Fibroblast of lung (primary cell): ENCODE data around the gene INO80E.

Source experiments
- EZH2 ChIP-seq: IDR thresholded peaks from 2 replicates; pipeline ENCODE4 v1.5.1; 2012; ENCODE audit warnings: low read length, control low read depth, mild to moderate bottlenecking; ENCODE audit errors: missing control alignments
- TF ChIP-seq, protein P1 (sequence below), 2 donors: IDR thresholded peaks in 1 of 2; conservative IDR thresholded peaks in 1 of 2; 1 replicate in 1 of 2; 2 replicates in 1 of 2; pipeline ENCODE4 v1.5.1; 2011 to 2012; ENCODE audit warnings: low read length in 2 of 2, control low read depth in 1 of 2, inconsistent platforms in 1 of 2, low read depth in 1 of 2, mild to moderate bottlenecking in 1 of 2

DNA sequence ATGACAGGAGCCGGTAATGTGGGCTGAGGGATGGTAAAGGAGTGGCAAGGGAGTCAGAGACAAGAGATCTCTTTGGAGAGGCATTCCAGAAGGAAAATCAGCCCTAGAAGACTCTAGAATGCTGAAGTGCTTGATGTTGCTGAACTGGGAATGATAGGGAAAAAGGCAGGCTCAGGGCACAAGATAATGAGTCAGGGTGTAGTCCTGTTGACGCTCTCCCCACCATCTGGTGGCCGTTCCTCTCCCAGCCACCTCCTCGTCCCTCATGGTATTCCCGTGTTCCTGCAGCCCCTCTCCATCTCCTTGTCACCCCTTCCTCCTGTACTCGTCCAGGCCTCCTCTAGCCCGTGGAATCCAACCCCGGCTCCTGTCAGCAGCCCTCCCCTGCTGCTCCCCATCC lies 58.4 kb downstream of the INO80E start:
- TF ChIP-seq, protein P1, sequence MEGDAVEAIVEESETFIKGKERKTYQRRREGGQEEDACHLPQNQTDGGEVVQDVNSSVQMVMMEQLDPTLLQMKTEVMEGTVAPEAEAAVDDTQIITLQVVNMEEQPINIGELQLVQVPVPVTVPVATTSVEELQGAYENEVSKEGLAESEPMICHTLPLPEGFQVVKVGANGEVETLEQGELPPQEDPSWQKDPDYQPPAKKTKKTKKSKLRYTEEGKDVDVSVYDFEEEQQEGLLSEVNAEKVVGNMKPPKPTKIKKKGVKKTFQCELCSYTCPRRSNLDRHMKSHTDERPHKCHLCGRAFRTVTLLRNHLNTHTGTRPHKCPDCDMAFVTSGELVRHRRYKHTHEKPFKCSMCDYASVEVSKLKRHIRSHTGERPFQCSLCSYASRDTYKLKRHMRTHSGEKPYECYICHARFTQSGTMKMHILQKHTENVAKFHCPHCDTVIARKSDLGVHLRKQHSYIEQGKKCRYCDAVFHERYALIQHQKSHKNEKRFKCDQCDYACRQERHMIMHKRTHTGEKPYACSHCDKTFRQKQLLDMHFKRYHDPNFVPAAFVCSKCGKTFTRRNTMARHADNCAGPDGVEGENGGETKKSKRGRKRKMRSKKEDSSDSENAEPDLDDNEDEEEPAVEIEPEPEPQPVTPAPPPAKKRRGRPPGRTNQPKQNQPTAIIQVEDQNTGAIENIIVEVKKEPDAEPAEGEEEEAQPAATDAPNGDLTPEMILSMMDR (conservative IDR thresholded peaks at IDR 0.05 in 1 of 2, IDR thresholded peaks at IDR 0.05 in 1 of 2; ENCODE audit: low read depth in 1 of 2, low read length in 2 of 2), result no peak
- no peak for TF ChIP-seq EZH2
